ENCODE measurements around the gene TMEM248.
"Not testable (repeated sequence)": the region's sequence is repeated elsewhere in the genome, so short reads cannot be mapped to it uniquely, and the experiment has no call there.

DNA sequence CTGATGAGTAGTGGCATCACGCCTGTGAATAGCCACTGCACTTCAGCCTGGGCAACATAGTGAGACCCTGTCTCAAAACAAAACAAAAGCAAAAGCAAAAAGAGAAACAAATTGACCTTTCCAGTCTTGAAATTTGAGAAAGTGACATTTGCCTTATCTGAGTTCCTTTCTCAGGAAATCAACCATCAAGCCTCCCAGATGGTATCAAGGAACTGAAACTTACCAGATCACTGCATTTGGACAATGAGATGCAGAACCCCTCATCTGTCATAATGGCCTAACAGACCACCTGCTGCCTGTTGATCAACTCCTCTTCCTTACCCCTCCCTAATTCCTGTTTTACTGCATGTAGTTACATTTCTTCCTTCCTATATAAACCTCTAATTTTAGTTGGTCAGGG is 59.3 kb downstream of the TMEM248 start:
- not testable (repeated sequence) for TF ChIP-seq POLR2A (IDR thresholded peaks at IDR 0.05; ENCODE audit: low read depth, low read length); TAF1 (IDR thresholded peaks at IDR 0.05; ENCODE audit: borderline replicate concordance, low read depth, low read length); POLR2AphosphoS5 (IDR thresholded peaks at IDR 0.05; ENCODE audit: low read depth, low read length)
